ENCODE data around the gene CCDC91. TPM values are rescaled to one million over a fixed set of nuclear protein-coding genes. Genes with fewer than 3 reads are reported as not detected.

Gene CCDC91
- total and polyA plus RNA-seq, 2 of the 4 experiments (the other 2 are of a cell fraction), result 8.6 to 14.7 TPM

DNA sequence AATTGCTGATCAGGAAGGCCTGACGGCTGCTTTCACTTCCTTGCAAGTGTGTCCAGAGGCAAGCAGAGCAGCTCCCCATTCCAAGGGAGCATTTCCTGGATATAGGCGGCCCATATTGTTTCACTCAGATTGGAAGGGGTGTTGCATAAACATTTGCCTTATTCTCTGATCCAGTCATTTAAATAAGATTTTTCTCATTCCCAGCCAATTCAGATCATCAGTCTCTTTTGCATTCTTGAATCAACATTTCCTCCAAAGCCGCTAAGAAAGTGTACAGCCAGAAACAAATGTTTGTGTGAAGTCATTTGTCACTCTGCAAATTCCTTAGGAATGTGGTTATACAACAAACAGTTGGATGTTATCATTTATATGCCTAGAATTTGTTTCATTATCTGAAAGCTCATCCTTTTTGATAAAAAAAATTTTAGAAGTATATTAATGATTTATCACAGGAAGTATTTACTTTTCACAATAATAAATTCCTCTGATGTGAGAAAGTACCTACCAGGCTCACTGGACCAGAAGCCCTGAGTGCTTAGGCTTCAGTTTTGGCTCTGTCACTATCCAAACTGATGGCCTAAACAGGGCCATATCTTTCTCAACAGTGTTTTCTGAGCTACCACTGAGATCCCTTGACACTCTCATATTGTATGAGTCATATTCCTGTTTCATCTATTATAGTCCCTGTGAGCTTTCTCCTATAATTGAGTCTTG is 379.6 kb downstream of the CCDC91 start:
- WGBS, 2 experiments (ENCODE audit: extremely low coverage in 2 of 2, insufficient read length in 1 of 2), result no CpG with 5 or more reads among the region's 3 CpGs
- ATAC-seq (ENCODE audit: low read depth), result peak; percentile 82

More for the DNA sequence above, 379.6 kb downstream of the CCDC91 start:
- Histone ChIP-seq H3K56ac (ENCODE audit: extremely low read depth, insufficient read depth, low read length) (peak overlapping the region; percentile 88), H3K18ac (ENCODE audit: low read depth, low read length) (peak overlapping the region; percentile 95), H2AFZ (replicated peaks; ENCODE audit: low read length, poor library complexity) (peak overlapping the region; percentile 82), H3K14ac (replicated peaks; ENCODE audit: low read depth, low read length) (peak overlapping the region; percentile 93), H3K9ac (ENCODE audit: low read depth, low read length) (peak overlapping the region; percentile 56), H4K20me1 (ENCODE audit: insufficient read depth, low read length) (no peaks in the 10 kb centered on the region), H3K4me3 (ENCODE audit: insufficient read depth, low read depth, low read length) (no peak overlapping the region), H2BK20ac (ENCODE audit: low read depth, low read length) (peak overlapping the region; percentile 95), H3K27ac (ENCODE audit: insufficient read depth, low read length) (peak overlapping the region; percentile 86), H2BK15ac (ENCODE audit: low read depth, low read length) (peak overlapping the region; percentile 90; the same call in 1 of the 3 replicates), H3K27me3 (ENCODE audit: control insufficient read depth, insufficient read depth, low read length) (no peaks in the 10 kb centered on the region), H3K36me3 (ENCODE audit: control insufficient read depth, insufficient read depth, low read length) (no peaks in the 10 kb centered on the region), H3K4ac (ENCODE audit: low read depth, low read length) (peak overlapping the region; percentile 95), H2AK5ac (ENCODE audit: low read depth, low read length) (peak overlapping the region; percentile 85; the same call in 1 of the 2 replicates), H3K9me3 (ENCODE audit: control insufficient read depth, insufficient read depth, low read length) (no peaks in the 10 kb centered on the region), H4K91ac (ENCODE audit: insufficient read depth, low read depth, low read length) (peak overlapping the region; percentile 93), H3K4me2 (ENCODE audit: low read depth, low read length) (peak overlapping the region; percentile 73), H3K9me1 (ENCODE audit: insufficient read depth, low read length) (peaks cover 22% of the 10 kb centered on the region), H3K4me1 (ENCODE audit: control insufficient read depth, insufficient read depth, low read length) (peaks cover 14% of the 10 kb centered on the region), H2AK9ac (replicated peaks; ENCODE audit: low read depth, low read length, poor library complexity) (no peak overlapping the region), H3K79me1 (ENCODE audit: low read depth in 1 of 2, low read length in 2 of 2) (no peaks in the 10 kb centered on the region), H4K8ac (ENCODE audit: low read depth in 2 of 2, low read length in 2 of 2) (peak overlapping the region; percentile 60 to 93), H3K23ac (ENCODE audit: low read depth, low read length) (peak overlapping the region; percentile 97), H2BK120ac (ENCODE audit: low read depth, low read length) (peak overlapping the region; percentile 97), H2BK5ac (ENCODE audit: low read depth, low read length, poor library complexity, severe bottlenecking) (peak overlapping the region; percentile 89), H4K5ac (ENCODE audit: low read depth, low read length) (peak overlapping the region; percentile 97)
- CTCF ChIA-PET, result interaction anchor here (1.0 kb wide), 1 partner anchor 10 kb away, joined by 4 read pairs; no protein-coding TSS in a partner anchor
- in situ Hi-C loops (cut with MboI; ENCODE audit: low sequenced_read_pairs) (no loop called here), dilution Hi-C loops (cut with HindIII; ENCODE audit: low sequenced_read_pairs, unreplicated experiment) (no loop called here), intact Hi-C loops (cut with micrococcal nuclease) (loop anchor here (2.0 kb wide), 3 partner anchors 299 to 603 kb away; partner anchors contain the start of gene CCDC91)
- DNase-seq, result peak; percentile 80
- POLR2A ChIA-PET (ENCODE audit: unreplicated experiment), result no interaction called here
- no peak for TF ChIP-seq SMC3 (IDR thresholded peaks at IDR 0.05; ENCODE audit: low read depth, low read length)
- no peak for TF ChIP-seq BHLHE40 (IDR thresholded peaks at IDR 0.05; ENCODE audit: low read depth, low read length)
- no peak for TF ChIP-seq MAZ (IDR thresholded peaks at IDR 0.05; ENCODE audit: borderline replicate concordance, low read depth, low read length)
- TF ChIP-seq RCOR1 (IDR thresholded peaks at IDR 0.05; ENCODE audit: insufficient replicate concordance, low read length), result no peak
- no peak for TF ChIP-seq MAFK (IDR thresholded peaks at IDR 0.05; ENCODE audit: low read depth, low read length)
- TF ChIP-seq RFX5 (IDR thresholded peaks at IDR 0.05; ENCODE audit: low read depth, low read length), result no peak
- no peak for TF ChIP-seq MXI1 (IDR thresholded peaks at IDR 0.05; ENCODE audit: borderline replicate concordance, low read depth, low read length)
- TF ChIP-seq CEBPB (IDR thresholded peaks at IDR 0.05; ENCODE audit: low read depth, low read length), result peak; percentile 69
- TF ChIP-seq CHD1 (IDR thresholded peaks at IDR 0.05; ENCODE audit: low read depth, low read length), result no peak
- TF ChIP-seq, protein P1, sequence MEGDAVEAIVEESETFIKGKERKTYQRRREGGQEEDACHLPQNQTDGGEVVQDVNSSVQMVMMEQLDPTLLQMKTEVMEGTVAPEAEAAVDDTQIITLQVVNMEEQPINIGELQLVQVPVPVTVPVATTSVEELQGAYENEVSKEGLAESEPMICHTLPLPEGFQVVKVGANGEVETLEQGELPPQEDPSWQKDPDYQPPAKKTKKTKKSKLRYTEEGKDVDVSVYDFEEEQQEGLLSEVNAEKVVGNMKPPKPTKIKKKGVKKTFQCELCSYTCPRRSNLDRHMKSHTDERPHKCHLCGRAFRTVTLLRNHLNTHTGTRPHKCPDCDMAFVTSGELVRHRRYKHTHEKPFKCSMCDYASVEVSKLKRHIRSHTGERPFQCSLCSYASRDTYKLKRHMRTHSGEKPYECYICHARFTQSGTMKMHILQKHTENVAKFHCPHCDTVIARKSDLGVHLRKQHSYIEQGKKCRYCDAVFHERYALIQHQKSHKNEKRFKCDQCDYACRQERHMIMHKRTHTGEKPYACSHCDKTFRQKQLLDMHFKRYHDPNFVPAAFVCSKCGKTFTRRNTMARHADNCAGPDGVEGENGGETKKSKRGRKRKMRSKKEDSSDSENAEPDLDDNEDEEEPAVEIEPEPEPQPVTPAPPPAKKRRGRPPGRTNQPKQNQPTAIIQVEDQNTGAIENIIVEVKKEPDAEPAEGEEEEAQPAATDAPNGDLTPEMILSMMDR (conservative IDR thresholded peaks at IDR 0.05; ENCODE audit: low read depth, low read length), result no peak
- peak; percentile 63; the same call in 1 of the 2 replicates for TF ChIP-seq FOS (IDR thresholded peaks at IDR 0.05; ENCODE audit: low read depth, low read length)
- TF ChIP-seq RAD21 (IDR thresholded peaks at IDR 0.05; ENCODE audit: low read length), result no peak
- TF ChIP-seq POLR2A (IDR thresholded peaks at IDR 0.05; ENCODE audit: low read depth, low read length), result no peak
- no TSS peak for BruUV-seq (replicated peaks)

Data from IMR-90 (cell line).